HepG2 (cell line): ENCODE data around the gene CBX2. TPM values are rescaled to one million over a fixed set of nuclear protein-coding genes. Genes with fewer than 3 reads are reported as not detected.
A peak's percentile ranks its signal among the peaks of the same experiment; 100 is the strongest.

ENCODE experiments used
- ATAC-seq: fragments of 200-7000 bp; cut with Tn5 transposase; 3 replicates; pipeline ENCODE4 v1.9.1; 2020; ENCODE audit warnings: mild to moderate bottlenecking, moderate library complexity
- BruUV-seq: library from RNA; stranded (reverse); fragments of 400-500 nt; replicated peaks from 2 replicates; lab custom pipeline; 2021; lab: Mats Ljungman, UMichigan
- CTCF ChIA-PET: fragments of 300-600 bp; formaldehyde crosslinking; extraction: SDS; loops from one replicate; lab custom pipeline; 2021; ENCODE audit warnings: low total read pairs, inconsistent platforms, low intra/inter-chr PET ratio; lab: Yijun Ruan, JAX
- POLR2A ChIA-PET: fragments of 350-600 bp; sonication (Branson Sonifier 250); formaldehyde crosslinking; loops from one replicate; lab custom pipeline; 2020; ENCODE audit warnings: antibody characterized with exemption, inconsistent platforms; lab: Yijun Ruan, JAX
- DNase-seq: peaks from one replicate; pipeline ENCODE4 v3.0.0-alpha.2; 2015; ENCODE audit warnings: low spot score
- FAIRE-seq: peaks from 3 replicates; lab custom pipeline; 2011; peaks lifted over from hg19 to GRCh38; lab: Jason Lieb, UNC
- H2AFZ ChIP-seq: one replicate; pipeline ENCODE4 v1.6.1; 2011; ENCODE audit warnings: low read length, inconsistent platforms
- H3K27ac ChIP-seq: fragments of 300-600 bp; 3 replicates; pipeline ENCODE4 v1.8.0; 2011; ENCODE audit warnings: mixed run types, mild to moderate bottlenecking, mixed read lengths, low read length, inconsistent platforms; ENCODE audit not compliant: insufficient read depth; ENCODE audit errors: extremely low read length
- H3K27me3 ChIP-seq, 2 experiments: fragments of 200-600 bp in 1 of 2; 2 replicates in 1 of 2; 3 replicates in 1 of 2; pipeline versions ENCODE4 v1.6.0 to v1.8.0; 2011; ENCODE audit warnings: low read length in 2 of 2, mild to moderate bottlenecking in 2 of 2, moderate library complexity in 2 of 2, inconsistent platforms in 1 of 2; ENCODE audit not compliant: insufficient read depth in 2 of 2, control insufficient read depth in 1 of 2
- H3K36me3 ChIP-seq, 2 experiments: fragments of 200-600 bp in 1 of 2; replicated peaks in 1 of 2; 2 replicates in 1 of 2; 3 replicates in 1 of 2; pipeline versions ENCODE4 v1.5.1 to v1.8.0; 2011; ENCODE audit warnings: low read length in 2 of 2, inconsistent platforms in 1 of 2; ENCODE audit not compliant: insufficient read depth in 2 of 2, control insufficient read depth in 1 of 2
- H3K4me1 ChIP-seq: 2 replicates; pipeline ENCODE4 v1.5.1; 2012; ENCODE audit warnings: low read length, inconsistent platforms; ENCODE audit not compliant: insufficient read depth
- H3K4me2 ChIP-seq: 2 replicates; pipeline ENCODE4 v1.6.0; 2011; ENCODE audit warnings: low read depth, low read length, inconsistent platforms
- H3K4me3 ChIP-seq, 3 experiments: fragments of 200-600 bp in 1 of 3; sonication (generic), shearing (Covaris generic) in 1 of 3; replicated peaks in 1 of 3; 2 replicates each; pipeline ENCODE4 v1.5.1; 2011 to 2016; ENCODE audit warnings: low read length in 3 of 3, inconsistent platforms in 2 of 3, low read depth in 2 of 3, mild to moderate bottlenecking in 2 of 3, control low read depth in 1 of 3, mixed read lengths in 1 of 3; ENCODE audit not compliant: insufficient read depth in 1 of 3
- H3K79me2 ChIP-seq: one replicate; pipeline ENCODE4 v1.6.1; 2011; ENCODE audit warnings: low read length, inconsistent platforms; ENCODE audit not compliant: insufficient read depth
- H3K9ac ChIP-seq: 2 replicates; pipeline ENCODE4 v1.6.0; 2011; ENCODE audit warnings: mild to moderate bottlenecking, low read depth, low read length, inconsistent platforms; ENCODE audit not compliant: insufficient read depth
- H3K9me3 ChIP-seq: 2 replicates; pipeline ENCODE4 v1.5.1; 2012; ENCODE audit warnings: mild to moderate bottlenecking, low read length
- H4K20me1 ChIP-seq: 2 replicates; pipeline ENCODE4 v1.6.0; 2011; ENCODE audit warnings: inconsistent platforms, mild to moderate bottlenecking, low read length, moderate library complexity; ENCODE audit not compliant: insufficient read depth
- ARNT ChIP-seq: fragments of 450-650 bp; IDR thresholded peaks from 2 replicates; pipeline ENCODE4 v1.6.1; 2017
- CAMTA2 ChIP-seq: sonication (generic); formaldehyde crosslinking; IDR thresholded peaks from 2 replicates; pipeline ENCODE4 v1.4.0; 2020; ENCODE audit warnings: mild to moderate bottlenecking, missing genetic modification reagents, borderline replicate concordance
- CBFB ChIP-seq: sonication (generic); formaldehyde crosslinking; IDR thresholded peaks from 2 replicates; pipeline ENCODE4 v1.4.0; 2020; ENCODE audit warnings: missing genetic modification reagents
- CENPT ChIP-seq: sonication (generic); formaldehyde crosslinking; IDR thresholded peaks from 2 replicates; pipeline ENCODE4 v1.8.0; 2022; ENCODE audit warnings: low read depth, mild to moderate bottlenecking, moderate library complexity, missing genetic modification reagents
- DMAP1 ChIP-seq: IDR thresholded peaks from 2 replicates; pipeline ENCODE4 v1.6.1; 2016
- FOXA1 ChIP-seq, 2 experiments: fragments of 450-650 bp in 1 of 2; sonication (generic) in 1 of 2; formaldehyde crosslinking in 1 of 2; IDR thresholded peaks; 2 replicates each; pipeline versions ENCODE4 v1.4.0 to v1.6.1; 2016 to 2020; ENCODE audit warnings: missing genetic modification reagents in 1 of 2
- GTF3A ChIP-seq: sonication (generic); formaldehyde crosslinking; conservative IDR thresholded peaks from 2 replicates; pipeline ENCODE4 v1.4.0; 2020; ENCODE audit warnings: mild to moderate bottlenecking, missing genetic modification reagents
- KLF13 ChIP-seq: sonication (generic); formaldehyde crosslinking; IDR thresholded peaks from 2 replicates; pipeline ENCODE4 v1.4.0; 2020; ENCODE audit warnings: mild to moderate bottlenecking, missing genetic modification reagents
- MEF2D ChIP-seq: sonication (generic); formaldehyde crosslinking; IDR thresholded peaks from 2 replicates; pipeline ENCODE4 v1.5.1; 2020; ENCODE audit warnings: mild to moderate bottlenecking, missing genetic modification reagents
- NKX3-1 ChIP-seq: sonication (generic); formaldehyde crosslinking; IDR thresholded peaks from 2 replicates; pipeline ENCODE4 v1.5.0; 2020; ENCODE audit warnings: missing genetic modification reagents
- PAX8 ChIP-seq: sonication (generic); formaldehyde crosslinking; IDR thresholded peaks from 2 replicates; pipeline ENCODE4 v1.8.0; 2022; ENCODE audit warnings: mild to moderate bottlenecking, missing genetic modification reagents, borderline replicate concordance
- SSRP1 ChIP-seq: IDR thresholded peaks from 2 replicates; pipeline ENCODE4 v1.6.1; 2016; ENCODE audit warnings: control low read depth
- ZBTB38 ChIP-seq: sonication (generic); formaldehyde crosslinking; IDR thresholded peaks from 2 replicates; pipeline ENCODE4 v1.5.1; 2020; ENCODE audit warnings: mild to moderate bottlenecking, missing genetic modification reagents
- ZNF138 ChIP-seq: sonication (generic); formaldehyde crosslinking; IDR thresholded peaks from 2 replicates; pipeline ENCODE4 v1.5.0; 2020; ENCODE audit warnings: mild to moderate bottlenecking, low read depth, missing genetic modification reagents
- ZNF24 ChIP-seq: fragments of 450-650 bp; IDR thresholded peaks from 2 replicates; pipeline ENCODE4 v1.6.1; 2017; ENCODE audit warnings: antibody characterized with exemption, mild to moderate bottlenecking
- ZNF329 ChIP-seq: sonication (generic); formaldehyde crosslinking; IDR thresholded peaks from 2 replicates; pipeline ENCODE4 v1.9.0; 2021; ENCODE audit warnings: low read depth, mild to moderate bottlenecking, missing genetic modification reagents
- ZNF350 ChIP-seq: sonication (generic); formaldehyde crosslinking; IDR thresholded peaks from 2 replicates; pipeline ENCODE4 v1.4.0; 2020; ENCODE audit warnings: mild to moderate bottlenecking, low read depth, missing genetic modification reagents, borderline replicate concordance
- ZNF441 ChIP-seq: sonication (generic); formaldehyde crosslinking; IDR thresholded peaks from 2 replicates; pipeline ENCODE4 v1.7.0; 2021; ENCODE audit warnings: missing genetic modification reagents, borderline replicate concordance
- ZNF570 ChIP-seq: sonication (generic); formaldehyde crosslinking; IDR thresholded peaks from 2 replicates; pipeline ENCODE4 v1.4.0; 2020; ENCODE audit warnings: mild to moderate bottlenecking, missing genetic modification reagents, borderline replicate concordance
- ZNF607 ChIP-seq: sonication (generic); formaldehyde crosslinking; IDR thresholded peaks from 2 replicates; pipeline ENCODE4 v1.5.1; 2020; ENCODE audit warnings: missing genetic modification reagents, mild to moderate bottlenecking, borderline replicate concordance
- ZNF616 ChIP-seq: sonication (generic); formaldehyde crosslinking; IDR thresholded peaks from 2 replicates; pipeline ENCODE4 v1.5.0; 2020; ENCODE audit warnings: low read depth, mild to moderate bottlenecking, missing genetic modification reagents
- ZNF672 ChIP-seq: sonication (generic); formaldehyde crosslinking; IDR thresholded peaks from 2 replicates; pipeline ENCODE4 v1.8.1; 2022; ENCODE audit warnings: missing genetic modification reagents
- ZNF775 ChIP-seq: sonication (generic); formaldehyde crosslinking; IDR thresholded peaks from 2 replicates; pipeline ENCODE4 v1.4.0; 2020; ENCODE audit warnings: missing genetic modification reagents, mild to moderate bottlenecking, moderate library complexity, borderline replicate concordance
- ZNF883 ChIP-seq: sonication (generic); formaldehyde crosslinking; IDR thresholded peaks from 2 replicates; pipeline ENCODE4 v1.5.1; 2020; ENCODE audit warnings: mild to moderate bottlenecking, missing genetic modification reagents; ENCODE audit errors: not compliant biosample characterization
- ZSCAN12 ChIP-seq: sonication (generic); formaldehyde crosslinking; IDR thresholded peaks from 2 replicates; pipeline ENCODE4 v1.9.0; 2021; ENCODE audit warnings: mild to moderate bottlenecking, missing genetic modification reagents
- WGBS: methylation state at CpG from one replicate; pipeline ENCODE4 v1.1.6; 2017; ENCODE audit warnings: low lambda C conversion rate; 5-methylcytosine and 5-hydroxymethylcytosine counted together
- in situ Hi-C: cut with HindIII; loops from 2 replicates; pipeline ENCODE4 v1.10.0; 2017; ENCODE audit warnings: low pct_unique_long_range_greater_than_20kb; ENCODE audit not compliant: extremely low pct_ligation_motif_present
- intact Hi-C: fragments of 100-400 bp; cut with micrococcal nuclease; formaldehyde crosslinking; loops from one replicate; pipeline ENCODE4 v1.10.0; 2022; ENCODE audit not compliant: unreplicated experiment
- polyA plus RNA-seq, 8 experiments: library from polyadenylated mRNA; depleted of rRNA in 3 of 8; stranded (reverse) in 7 of 8; unstranded in 1 of 8; fragments of >200 nt; fragmentation: Illumina TruSeq in 4 of 8; extraction: Trizol in 4 of 8; gene quantifications; 2 replicates each; pipeline versions ENCODE4 v1.2.1 to v1.2.3, GENCODE V29; 2011 to 2016; ENCODE audit warnings: low read depth in 4 of 8, missing spikeins in 1 of 8, mixed read lengths in 1 of 8; ENCODE audit not compliant: insufficient read depth in 1 of 8
- total RNA-seq, 5 experiments: library from RNA; depleted of rRNA; stranded (reverse); fragments of >200 nt; fragmentation: Illumina TruSeq; extraction: Trizol; gene quantifications; 2 replicates each; pipeline ENCODE4 v1.2.3, GENCODE V29; 2016; ENCODE audit warnings: low read depth in 1 of 5

Gene CBX2
- total and polyA plus RNA-seq, 2 of the 13 experiments (the other 11 are each of a cell fraction or from before 2014, with no cell fraction given) = 14.5 to 31.1 TPM

DNA sequence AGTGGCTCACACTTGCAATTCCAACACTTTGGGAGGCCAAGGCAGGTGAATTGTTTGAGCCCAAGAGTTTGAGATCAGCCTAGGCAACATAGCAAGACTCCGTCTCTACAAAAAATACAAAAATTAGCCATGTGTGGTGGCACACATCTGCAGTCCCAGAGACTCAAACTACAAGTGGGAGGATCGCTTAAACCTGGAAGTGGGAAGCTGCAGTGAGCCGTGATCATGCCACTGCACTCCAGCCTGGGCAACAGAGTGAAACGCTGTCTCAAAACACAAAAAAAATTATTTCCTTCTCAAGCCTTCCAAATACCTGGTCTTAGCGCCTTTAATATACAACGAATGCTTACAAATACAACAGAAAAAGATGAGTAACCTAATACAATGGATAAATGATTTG is 19.7 kb upstream of the CBX2 start (continued):
- TF ChIP-seq CAMTA2 (CRISPR knock-in tag) (no peak), ZNF441 (CRISPR knock-in tag) (no peak), ZBTB38 (CRISPR knock-in tag) (no peak), DMAP1 (CRISPR knock-in tag) (no peak)

DNA sequence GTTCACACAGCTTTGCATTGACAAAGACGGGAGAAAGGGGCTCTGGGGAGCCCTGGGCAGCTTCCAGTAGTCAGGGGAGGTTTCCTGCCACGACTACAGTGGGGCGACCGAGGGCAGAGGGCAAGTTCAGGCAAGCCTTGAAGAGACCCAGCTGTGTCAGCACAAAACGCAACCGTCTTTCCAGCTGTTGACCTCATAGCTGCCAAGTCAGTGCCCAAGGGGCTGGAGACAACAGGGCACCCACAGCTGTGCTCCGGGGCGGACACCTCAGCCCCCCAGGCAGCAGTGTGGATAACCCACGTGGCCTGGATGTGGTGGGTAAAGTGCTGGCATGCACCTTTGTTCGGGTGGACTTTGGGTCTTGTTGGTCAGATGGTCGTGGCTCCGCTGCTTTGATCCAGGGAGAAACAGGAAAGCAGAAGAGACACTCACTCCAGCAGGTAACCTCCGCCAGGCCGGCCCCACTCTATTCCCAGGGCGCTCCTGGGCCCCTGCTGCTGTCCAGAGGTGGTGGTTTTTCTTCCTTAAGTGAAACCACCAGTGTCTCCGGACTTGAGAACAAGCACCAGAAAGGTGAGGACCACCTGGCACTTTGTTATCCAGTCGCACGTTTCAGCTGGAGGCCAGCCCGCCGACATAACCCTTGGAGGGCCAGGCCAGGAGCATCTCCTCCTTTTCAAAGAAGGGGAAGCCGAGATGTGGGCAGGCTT is 17.6 kb upstream of the CBX2 start:
- H3K79me2 ChIP-seq = no peaks in the 10 kb centered on the region
- peaks cover 56% of the 10 kb centered on the region for H3K4me1 ChIP-seq
- no peaks in the 10 kb centered on the region for H4K20me1 ChIP-seq
- peak overlapping the region; percentile 72 for H3K9ac ChIP-seq
- H3K9me3 ChIP-seq = no peaks in the 10 kb centered on the region
- peaks cover 0 to 3% of the 10 kb centered on the region in 2 experiments; a peak in 2 of 5 replicates for H3K27me3 ChIP-seq
- WGBS = 30% methylated on average over 17 of the region's 21 CpGs
- H3K27ac ChIP-seq = peak overlapping the region; percentile 81
- FAIRE-seq (peak; percentile 82), DNase-seq (peak; percentile 86), ATAC-seq (peak; percentile 90)
- H3K36me3 ChIP-seq = no peaks in the 10 kb centered on the region
- peak overlapping the region; percentile 88 for H3K4me2 ChIP-seq
- H2AFZ ChIP-seq = peak overlapping the region; percentile 12
- H3K4me3 ChIP-seq = peak overlapping the region in 2 of 3 experiments; percentile 4 to 61; a peak in 4 of 6 replicates
- POLR2A ChIA-PET = interaction anchor here (0.7 to 2.2 kb wide), 9 partner anchors 9 to 233 kb away, joined by 3 to 20 read pairs (median 4); partner anchors contain the start of gene CBX8
- in situ Hi-C loops = no loop called here
- BruUV-seq = TSS peak; percentile 96
- intact Hi-C loops = no loop called here
- CTCF ChIA-PET = no interaction called here
- TF ChIP-seq ZNF24 (no peak), ZNF883 (CRISPR knock-in tag) (peak; percentile 92), CBFB (CRISPR knock-in tag) (0 out of 2 replicates have a peak, but pooled peaks have one; percentile 42), ZNF672 (CRISPR knock-in tag) (no peak), FOXA1 (IDR thresholded peaks at IDR 0.05) (no peak), FOXA1 (CRISPR knock-in tag; IDR thresholded peaks at IDR 0.05) (peak; percentile 20; the same call in 1 of the 2 replicates), CENPT (CRISPR knock-in tag) (peak; percentile 82; the same call in 1 of the 2 replicates), ARNT (no peak), PAX8 (CRISPR knock-in tag) (no peak; the same call in 1 of the 2 replicates), ZNF138 (CRISPR knock-in tag) (no peak), ZNF607 (CRISPR knock-in tag) (peak; percentile 99), MEF2D (CRISPR knock-in tag) (peak; percentile 97), ZNF350 (CRISPR knock-in tag) (peak; percentile 86; the same call in 1 of the 2 replicates), ZSCAN12 (peak; percentile 51; the same call in 1 of the 2 replicates), GTF3A (CRISPR knock-in tag) (peak; percentile 87; the same call in 1 of the 2 replicates), SSRP1 (CRISPR knock-in tag) (0 out of 2 replicates have a peak, but pooled peaks have one; percentile 77), ZNF570 (CRISPR knock-in tag) (peak; percentile 87; the same call in 1 of the 2 replicates), ZNF616 (CRISPR knock-in tag) (peak; percentile 95), KLF13 (CRISPR knock-in tag) (peak; percentile 77; the same call in 1 of the 2 replicates), ZNF775 (peak; percentile 62; the same call in 1 of the 2 replicates), ZNF329 (CRISPR knock-in tag) (no peak), NKX3-1 (0 out of 2 replicates have a peak, but pooled peaks have one; percentile 41)
